Activated CD4-positive, alpha-beta T cell treated with anti-CD3 and anti-CD28 coated beads, Interleukin-2, amount 10 ng/mL, durations not matched to agents 7 days and 5 days (primary cell): Measurements from ENCODE around the gene IFT22. TPM values are rescaled to one million over a fixed set of nuclear protein-coding genes. Genes with fewer than 3 reads are reported as not detected.
"Not testable (repeated sequence)": the region's sequence is repeated elsewhere in the genome, so short reads cannot be mapped to it uniquely, and the experiment has no call there.

Source experiments
- CTCF ChIA-PET: fragments of 350-600 bp; sonication (Branson Sonifier 250); formaldehyde crosslinking; loops from one replicate; lab custom pipeline; 2021; ENCODE audit warnings: antibody characterized with exemption; lab: Charles Lee
- POLR2A ChIA-PET: fragments of 350-600 bp; sonication (Branson Sonifier 250); formaldehyde crosslinking; loops from one replicate; lab custom pipeline; 2021; ENCODE audit warnings: antibody characterized with exemption; lab: Charles Lee
- DNase-seq: peaks from one replicate; pipeline ENCODE4 v3.0.0-alpha.2; 2020
- H3K27ac Mint-ChIP-seq: one replicate; pipeline ENCODE4 v1.8.0; 2021; ENCODE audit warnings: mild to moderate bottlenecking, moderate library complexity, mixed read lengths
- H3K27me3 Mint-ChIP-seq: one replicate; pipeline ENCODE4 v1.8.0; 2021; ENCODE audit warnings: mixed read lengths
- H3K36me3 Mint-ChIP-seq: one replicate; pipeline ENCODE4 v1.8.0; 2021; ENCODE audit warnings: low read depth, mixed read lengths
- H3K4me1 Mint-ChIP-seq: one replicate; pipeline ENCODE4 v1.8.0; 2021; ENCODE audit warnings: mixed read lengths
- H3K4me3 Mint-ChIP-seq: one replicate; pipeline ENCODE4 v1.8.0; 2021; ENCODE audit warnings: mild to moderate bottlenecking, moderate library complexity, mixed read lengths
- H3K9me3 Mint-ChIP-seq: one replicate; pipeline ENCODE4 v1.8.0; 2021; ENCODE audit warnings: mixed read lengths
- total RNA-seq, 2 experiments: library from RNA; stranded (reverse); gene quantifications; one replicate each; pipeline ENCODE4 v1.2.3, GENCODE V29; 2021

The IFT22 gene
- total RNA-seq, 2 experiments from 2014 or later: 9.8 to 11.3 TPM

GRCh38 chr7:101303102-101303701 is 18.4 kb downstream of the IFT22 start:
- ChIA-PET CTCF (no interaction called here), POLR2A (no interaction called here)
- no peak overlapping the region for H3K27ac Mint-ChIP-seq
- H3K27me3 Mint-ChIP-seq: peaks cover 55% of the 10 kb centered on the region
- DNase-seq: no peak
- H3K4me3 Mint-ChIP-seq: no peak overlapping the region
- peaks cover 21% of the 10 kb centered on the region for H3K9me3 Mint-ChIP-seq
- peaks cover 13% of the 10 kb centered on the region for H3K36me3 Mint-ChIP-seq
- H3K4me1 Mint-ChIP-seq: peaks cover 5% of the 10 kb centered on the region

- Mint-ChIP-seq H3K27me3 (peaks cover 55% of the 10 kb centered on the region), H3K9me3 (peaks cover 18% of the 10 kb centered on the region), H3K36me3 (peaks cover 12% of the 10 kb centered on the region), H3K4me1 (peaks cover 2% of the 10 kb centered on the region), H3K4me3 (no peak overlapping the region), H3K27ac (no peak overlapping the region)
- ChIA-PET POLR2A (no interaction called here), CTCF (no interaction called here)
- DNase-seq: no peak
Observed at GRCh38 chr7:101302641-101303101, 18.9 kb downstream of the IFT22 start.

- POLR2A ChIA-PET: no interaction called here
- no peak overlapping the region for H3K27ac Mint-ChIP-seq
- H3K27me3 Mint-ChIP-seq: peaks cover 52% of the 10 kb centered on the region
- H3K36me3 Mint-ChIP-seq: peaks cover 12% of the 10 kb centered on the region
- peaks cover 2% of the 10 kb centered on the region for H3K4me1 Mint-ChIP-seq
- no peak for DNase-seq
- peaks cover 18% of the 10 kb centered on the region for H3K9me3 Mint-ChIP-seq
- CTCF ChIA-PET: interaction anchor here (1.2 kb wide), 1 partner anchor 14 kb away, joined by 3 read pairs; no protein-coding TSS in a partner anchor
- no peak overlapping the region for H3K4me3 Mint-ChIP-seq
Observed at GRCh38 chr7:101300465-101301376, 20.9 kb downstream of the IFT22 start.

- H3K27me3 Mint-ChIP-seq: peaks cover 54% of the 10 kb centered on the region
- H3K9me3 Mint-ChIP-seq: peaks cover 18% of the 10 kb centered on the region
- DNase-seq: no peak
- ChIA-PET POLR2A (no interaction called here), CTCF (interaction anchor here (1.2 kb wide), 1 partner anchor 15 kb away, joined by 3 read pairs; no protein-coding TSS in a partner anchor)
- H3K27ac Mint-ChIP-seq: peak overlapping the region; percentile 13
- peaks cover 2% of the 10 kb centered on the region for H3K4me1 Mint-ChIP-seq
- no peak overlapping the region for H3K4me3 Mint-ChIP-seq
- peaks cover 12% of the 10 kb centered on the region for H3K36me3 Mint-ChIP-seq
Observed at GRCh38 chr7:101299511-101300464, 21.8 kb downstream of the IFT22 start.

- no peaks in the 10 kb centered on the region for H3K9me3 Mint-ChIP-seq
- no peak overlapping the region for H3K4me3 Mint-ChIP-seq
- no peak overlapping the region for H3K27ac Mint-ChIP-seq
- H3K27me3 Mint-ChIP-seq: peaks cover 32% of the 10 kb centered on the region
- no peak for DNase-seq
- ChIA-PET CTCF (no interaction called here), POLR2A (no interaction called here)
- peaks cover under 1% of the 10 kb centered on the region for H3K4me1 Mint-ChIP-seq
- H3K36me3 Mint-ChIP-seq: no peaks in the 10 kb centered on the region
Observed at GRCh38 chr7:101294832-101295121, 26.8 kb downstream of the IFT22 start.

- no peaks in the 10 kb centered on the region for H3K36me3 Mint-ChIP-seq
- H3K4me3 Mint-ChIP-seq: no peak overlapping the region
- peaks cover 2% of the 10 kb centered on the region for H3K4me1 Mint-ChIP-seq
- ChIA-PET POLR2A (no interaction called here), CTCF (no interaction called here)
- H3K27me3 Mint-ChIP-seq: peaks cover 28% of the 10 kb centered on the region
- DNase-seq: no peak
- no peaks in the 10 kb centered on the region for H3K9me3 Mint-ChIP-seq
- H3K27ac Mint-ChIP-seq: no peak overlapping the region
Observed at GRCh38 chr7:101294039-101294831, 27.4 kb downstream of the IFT22 start.

- DNase-seq, H3K9me3 Mint-ChIP-seq, H3K27ac Mint-ChIP-seq, POLR2A ChIA-PET, H3K36me3 Mint-ChIP-seq, H3K4me1 Mint-ChIP-seq, H3K4me3 Mint-ChIP-seq: not testable (repeated sequence)
- CTCF ChIA-PET: interaction anchor here (1.0 kb wide), 1 partner anchor 149 kb away, joined by 5 read pairs; no protein-coding TSS in a partner anchor
- peaks cover 29% of the 10 kb centered on the region for H3K27me3 Mint-ChIP-seq
Observed at GRCh38 chr7:101293069-101294021, 28.3 kb downstream of the IFT22 start.

GRCh38 chr7:101292566-101292965 is 29.0 kb downstream of the IFT22 start:
- CTCF ChIA-PET, DNase-seq, H3K9me3 Mint-ChIP-seq, H3K4me3 Mint-ChIP-seq, H3K27ac Mint-ChIP-seq, H3K4me1 Mint-ChIP-seq, H3K36me3 Mint-ChIP-seq, POLR2A ChIA-PET: not testable (repeated sequence)
- peaks cover 30% of the 10 kb centered on the region for H3K27me3 Mint-ChIP-seq

GRCh38 chr7:101290186-101291037 is 31.2 kb downstream of the IFT22 start:
- POLR2A ChIA-PET, H3K4me3 Mint-ChIP-seq, H3K9me3 Mint-ChIP-seq, H3K36me3 Mint-ChIP-seq, H3K27ac Mint-ChIP-seq, H3K4me1 Mint-ChIP-seq: not testable (repeated sequence)
- DNase-seq: peak; percentile 67
- H3K27me3 Mint-ChIP-seq: peaks cover 26% of the 10 kb centered on the region
- CTCF ChIA-PET: interaction anchor here (0.6 to 2.1 kb wide), 5 partner anchors 8 to 146 kb away, joined by 3 to 6 read pairs (median 3); no protein-coding TSS in a partner anchor

- H3K36me3 Mint-ChIP-seq, H3K27ac Mint-ChIP-seq, H3K4me3 Mint-ChIP-seq, H3K9me3 Mint-ChIP-seq, H3K4me1 Mint-ChIP-seq, POLR2A ChIA-PET: not testable (repeated sequence)
- H3K27me3 Mint-ChIP-seq: peaks cover 24% of the 10 kb centered on the region
- CTCF ChIA-PET: interaction anchor here (1.5 to 2.1 kb wide), 2 partner anchors 98 to 145 kb away, joined by 3 to 6 read pairs; no protein-coding TSS in a partner anchor
- DNase-seq: peak; percentile 16
Observed at GRCh38 chr7:101289687-101290086, 31.9 kb downstream of the IFT22 start.
